GM12878 (cell line): ENCODE data around the gene DHX40. TPM values are rescaled to one million over a fixed set of nuclear protein-coding genes. Genes with fewer than 3 reads are reported as not detected.

Experiments used
- BCLAF1 ChIP-seq: fragments of 450-650 bp; IDR thresholded peaks from 2 replicates; pipeline ENCODE4 v1.6.1; 2017; ENCODE audit warnings: antibody characterized with exemption, mild to moderate bottlenecking, moderate library complexity
- E2F4 ChIP-seq: IDR thresholded peaks from 2 replicates; pipeline ENCODE4 v1.6.1; 2012; ENCODE audit warnings: low read depth, low read length, improper control_type of control experiment
- E2F8 ChIP-seq: fragments of 450-650 bp; IDR thresholded peaks from 2 replicates; pipeline ENCODE4 v1.6.1; 2018; ENCODE audit warnings: mild to moderate bottlenecking, low read depth, moderate library complexity; ENCODE audit not compliant: partially characterized antibody
- MLLT1 ChIP-seq: fragments of 450-650 bp; IDR thresholded peaks from 2 replicates; pipeline ENCODE4 v1.6.1; 2016; ENCODE audit warnings: mild to moderate bottlenecking
- polyA plus RNA-seq, 11 experiments: library from polyadenylated mRNA; depleted of rRNA in 4 of 11; unstranded in 6 of 11; stranded (reverse) in 5 of 11; fragments of >200 nt; fragmentation: Nextera tagmentation in 4 of 11; fragmentation: Illumina TruSeq in 1 of 11; extraction: Ambion mirVana in 4 of 11; extraction: Trizol in 1 of 11; gene quantifications; 1 replicate in 1 of 11; 2 replicates in 10 of 11; pipeline versions ENCODE4 v1.2.1 to v1.2.3, GENCODE V29; 2011 to 2016; ENCODE audit warnings: inconsistent platforms in 2 of 11, missing spikeins in 2 of 11, low read depth in 1 of 11
- total RNA-seq, 4 experiments: library from RNA; depleted of rRNA in 3 of 4; stranded (reverse); fragments of >200 nt in 3 of 4; fragmentation: Illumina TruSeq in 1 of 4; extraction: Trizol in 1 of 4; gene quantifications; 2 replicates each; pipeline versions ENCODE4 v1.2.1 to v1.2.3, GENCODE V29; 2013 to 2021
- TF ChIP-seq, protein P1 (sequence below), 3 experiments: IDR thresholded peaks in 2 of 3; conservative IDR thresholded peaks in 1 of 3; 2 replicates each; pipeline ENCODE4 v1.5.1; 2011; ENCODE audit warnings: low read depth in 3 of 3, low read length in 3 of 3, mild to moderate bottlenecking in 3 of 3, control low read depth in 2 of 3, moderate library complexity in 2 of 3, inconsistent platforms in 1 of 3, mixed read lengths in 1 of 3; ENCODE audit not compliant: control insufficient read depth in 2 of 3, insufficient read depth in 1 of 3; ENCODE audit errors: extremely low read depth in 1 of 3
- TF ChIP-seq, protein P2 (sequence below): IDR thresholded peaks from 2 replicates; pipeline ENCODE4 v1.6.1; 2011; ENCODE audit warnings: borderline replicate concordance, low read depth, mild to moderate bottlenecking, moderate library complexity, low read length; ENCODE audit not compliant: insufficient read depth, poor library complexity, severe bottlenecking

Gene DHX40
- total and polyA plus RNA-seq, 10 of the 15 experiments (the other 5 are each of a cell fraction or from before 2014, with no cell fraction given): 4.8 to 29.2 (median 12.0) TPM

- no peak for TF ChIP-seq E2F8
- no peak for TF ChIP-seq MLLT1
- no peak for TF ChIP-seq E2F4
- TF ChIP-seq, protein P1, sequence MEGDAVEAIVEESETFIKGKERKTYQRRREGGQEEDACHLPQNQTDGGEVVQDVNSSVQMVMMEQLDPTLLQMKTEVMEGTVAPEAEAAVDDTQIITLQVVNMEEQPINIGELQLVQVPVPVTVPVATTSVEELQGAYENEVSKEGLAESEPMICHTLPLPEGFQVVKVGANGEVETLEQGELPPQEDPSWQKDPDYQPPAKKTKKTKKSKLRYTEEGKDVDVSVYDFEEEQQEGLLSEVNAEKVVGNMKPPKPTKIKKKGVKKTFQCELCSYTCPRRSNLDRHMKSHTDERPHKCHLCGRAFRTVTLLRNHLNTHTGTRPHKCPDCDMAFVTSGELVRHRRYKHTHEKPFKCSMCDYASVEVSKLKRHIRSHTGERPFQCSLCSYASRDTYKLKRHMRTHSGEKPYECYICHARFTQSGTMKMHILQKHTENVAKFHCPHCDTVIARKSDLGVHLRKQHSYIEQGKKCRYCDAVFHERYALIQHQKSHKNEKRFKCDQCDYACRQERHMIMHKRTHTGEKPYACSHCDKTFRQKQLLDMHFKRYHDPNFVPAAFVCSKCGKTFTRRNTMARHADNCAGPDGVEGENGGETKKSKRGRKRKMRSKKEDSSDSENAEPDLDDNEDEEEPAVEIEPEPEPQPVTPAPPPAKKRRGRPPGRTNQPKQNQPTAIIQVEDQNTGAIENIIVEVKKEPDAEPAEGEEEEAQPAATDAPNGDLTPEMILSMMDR (IDR thresholded peaks at IDR 0.05 in 2 of 3, conservative IDR thresholded peaks at IDR 0.05 in 1 of 3; ENCODE audit: control insufficient read depth in 2 of 3, extremely low read depth in 1 of 3, insufficient read depth in 1 of 3, low read depth in 3 of 3, low read length in 3 of 3): no peak
- TF ChIP-seq, protein P2, sequence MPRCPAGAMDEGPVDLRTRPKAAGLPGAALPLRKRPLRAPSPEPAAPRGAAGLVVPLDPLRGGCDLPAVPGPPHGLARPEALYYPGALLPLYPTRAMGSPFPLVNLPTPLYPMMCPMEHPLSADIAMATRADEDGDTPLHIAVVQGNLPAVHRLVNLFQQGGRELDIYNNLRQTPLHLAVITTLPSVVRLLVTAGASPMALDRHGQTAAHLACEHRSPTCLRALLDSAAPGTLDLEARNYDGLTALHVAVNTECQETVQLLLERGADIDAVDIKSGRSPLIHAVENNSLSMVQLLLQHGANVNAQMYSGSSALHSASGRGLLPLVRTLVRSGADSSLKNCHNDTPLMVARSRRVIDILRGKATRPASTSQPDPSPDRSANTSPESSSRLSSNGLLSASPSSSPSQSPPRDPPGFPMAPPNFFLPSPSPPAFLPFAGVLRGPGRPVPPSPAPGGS: no peak
- no peak for TF ChIP-seq BCLAF1
These were observed 72.4 kb downstream of the DHX40 start (continued) for GRCh38 chr17:59637611-59638310.
